GM18858 (cell line): Measurements from ENCODE around the gene SLC32A1.

ENCODE experiments used
- ATAC-seq: cut with Tn5 transposase; IDR thresholded peaks from one replicate; pipeline ENCODE4 v1.9.1; 2021; ENCODE audit not compliant: unreplicated experiment

The SLC32A1 gene

GRCh38 chr20:38751360-38751976, 27.2 kb downstream of the SLC32A1 start:
- no peak for ATAC-seq

GRCh38 chr20:38752029-38752428, 27.7 kb downstream of the SLC32A1 start:
- no peak for ATAC-seq

- ATAC-seq, result no peak
These were observed 30.6 kb downstream of the SLC32A1 start for GRCh38 chr20:38754924-38755323.

GRCh38 chr20:38755324-38755910, 31.1 kb downstream of the SLC32A1 start:
- no peak for ATAC-seq

GRCh38 chr20:38757145-38757775, 33.0 kb downstream of the SLC32A1 start:
- ATAC-seq, result no peak

GRCh38 chr20:38759106-38759505, 34.8 kb downstream of the SLC32A1 start:
- no peak for ATAC-seq

- no peak for ATAC-seq
These were observed 36.7 kb downstream of the SLC32A1 start for GRCh38 chr20:38760978-38761377.

GRCh38 chr20:38762174-38762573, 37.9 kb downstream of the SLC32A1 start:
- no peak for ATAC-seq

GRCh38 chr20:38763616-38764015, 39.3 kb downstream of the SLC32A1 start:
- no peak for ATAC-seq

GRCh38 chr20:38764567-38765318, 40.5 kb downstream of the SLC32A1 start:
- no peak for ATAC-seq

GRCh38 chr20:38766071-38766470, 41.8 kb downstream of the SLC32A1 start:
- no peak for ATAC-seq

GRCh38 chr20:38769376-38770295, 45.4 kb downstream of the SLC32A1 start:
- ATAC-seq, result no peak

- no peak for ATAC-seq
These were observed 46.3 kb downstream of the SLC32A1 start for GRCh38 chr20:38770546-38770945.

GRCh38 chr20:38770970-38771369, 46.7 kb downstream of the SLC32A1 start:
- no peak for ATAC-seq

- ATAC-seq, result no peak
These were observed 47.3 kb downstream of the SLC32A1 start for GRCh38 chr20:38771621-38772020.

- ATAC-seq, result no peak
These were observed 49.9 kb downstream of the SLC32A1 start for GRCh38 chr20:38774167-38774566.

GRCh38 chr20:38776363-38776762, 52.1 kb downstream of the SLC32A1 start:
- ATAC-seq, result no peak
